GM20431 (cell line): Measurements from ENCODE around the gene RXRA.

ENCODE experiments used
- in situ Hi-C: fragments of 300-500 bp; cut with MseI, MboI; formaldehyde crosslinking; loops from one replicate; pipeline ENCODE4 v1.15.0; 2020; ENCODE audit warnings: low sequenced_read_pairs; ENCODE audit not compliant: unreplicated experiment

RXRA gene

GRCh38 chr9:134347996-134348395 is 21.7 kb downstream of the RXRA start:
- in situ Hi-C loops, result no loop called here

- in situ Hi-C loops, result no loop called here
These were observed 22.3 kb downstream of the RXRA start for GRCh38 chr9:134348404-134349155.

- in situ Hi-C loops, result no loop called here
These were observed 23.7 kb downstream of the RXRA start for GRCh38 chr9:134349936-134350335.

GRCh38 chr9:134350416-134350994 is 24.2 kb downstream of the RXRA start:
- in situ Hi-C loops, result no loop called here

GRCh38 chr9:134351606-134352176 is 25.4 kb downstream of the RXRA start:
- in situ Hi-C loops, result no loop called here

- in situ Hi-C loops, result no loop called here
These were observed 26.1 kb downstream of the RXRA start for GRCh38 chr9:134352247-134352933.

GRCh38 chr9:134353539-134353938 is 27.3 kb downstream of the RXRA start:
- in situ Hi-C loops, result no loop called here

- in situ Hi-C loops, result no loop called here
These were observed 28.9 kb downstream of the RXRA start for GRCh38 chr9:134355158-134355557.

- in situ Hi-C loops, result no loop called here
These were observed 29.5 kb downstream of the RXRA start for GRCh38 chr9:134355561-134356279.

GRCh38 chr9:134356496-134357470 is 30.5 kb downstream of the RXRA start:
- in situ Hi-C loops, result no loop called here

GRCh38 chr9:134357631-134358025 is 31.4 kb downstream of the RXRA start:
- in situ Hi-C loops, result no loop called here

GRCh38 chr9:134358026-134358661 is 31.9 kb downstream of the RXRA start:
- in situ Hi-C loops, result no loop called here

- in situ Hi-C loops, result no loop called here
These were observed 32.5 kb downstream of the RXRA start for GRCh38 chr9:134358662-134359319.

- in situ Hi-C loops, result no loop called here
These were observed 33.4 kb downstream of the RXRA start for GRCh38 chr9:134359493-134360179.

- in situ Hi-C loops, result no loop called here
These were observed 34.0 kb downstream of the RXRA start for GRCh38 chr9:134360180-134360759.

- in situ Hi-C loops, result no loop called here
These were observed 34.6 kb downstream of the RXRA start for GRCh38 chr9:134360897-134361296.

GRCh38 chr9:134361426-134361825 is 35.2 kb downstream of the RXRA start:
- in situ Hi-C loops, result no loop called here
